B cell (primary cell): ENCODE data around the gene MED16. TPM values are rescaled to one million over a fixed set of nuclear protein-coding genes. Genes with fewer than 3 reads are reported as not detected.
A peak's percentile ranks its signal among the peaks of the same experiment; 100 is the strongest.

Source experiments
- ATAC-seq: fragments of 200-7000 bp; cut with Tn5 transposase; one replicate; pipeline ENCODE4 v1.10.0; 2021; ENCODE audit warnings: low read depth, mild to moderate bottlenecking, moderate number of reproducible peaks, moderate library complexity
- CTCF ChIA-PET: fragments of 350-600 bp; sonication (Branson Sonifier 250); formaldehyde crosslinking; loops from one replicate; lab custom pipeline; 2021; ENCODE audit warnings: antibody characterized with exemption, inconsistent platforms; lab: Charles Lee
- POLR2A ChIA-PET: fragments of 350-600 bp; sonication (Branson Sonifier 250); formaldehyde crosslinking; loops from one replicate; lab custom pipeline; 2021; ENCODE audit warnings: antibody characterized with exemption; lab: Charles Lee
- DNase-seq: peaks from one replicate; pipeline ENCODE4 v3.0.0; 2013
- H2AFZ ChIP-seq: 2 replicates; pipeline ENCODE4 v1.6.1; 2012; ENCODE audit warnings: mild to moderate bottlenecking, low read depth, low read length; ENCODE audit not compliant: insufficient read depth, poor library complexity, severe bottlenecking
- H3K27ac ChIP-seq, 2 donors: 1 replicate in 1 of 2; 2 replicates in 1 of 2; pipeline ENCODE4 v1.5.1; 2012 to 2013; ENCODE audit warnings: low read length in 2 of 2, mild to moderate bottlenecking in 2 of 2, moderate library complexity in 1 of 2
- H3K27me3 ChIP-seq, 4 experiments: fragments of 200-600 bp in 1 of 4; sonication (generic) in 1 of 4; replicated peaks in 1 of 4; 1 replicate in 2 of 4; 2 replicates in 2 of 4; pipeline versions ENCODE4 v1.6.1 to v1.7.0; 2013 to 2016; ENCODE audit warnings: low read length in 3 of 4, mild to moderate bottlenecking in 2 of 4, mixed read lengths in 1 of 4, moderate library complexity in 1 of 4; ENCODE audit not compliant: insufficient read depth in 4 of 4, control insufficient read depth in 3 of 4; ENCODE audit errors: control extremely low read depth in 1 of 4
- H3K36me3 ChIP-seq, 2 experiments: replicated peaks in 1 of 2; 1 replicate in 1 of 2; 2 replicates in 1 of 2; pipeline versions ENCODE4 v1.6.1 to v1.7.1; 2013; ENCODE audit warnings: low read length in 1 of 2; ENCODE audit not compliant: insufficient read depth in 2 of 2, control insufficient read depth in 1 of 2; ENCODE audit errors: control extremely low read depth in 1 of 2, extremely low read depth in 1 of 2
- H3K4me1 ChIP-seq, 2 donors: fragments of 200-600 bp in 1 of 2; sonication (generic) in 1 of 2; 1 replicate in 1 of 2; 2 replicates in 1 of 2; pipeline versions ENCODE4 v1.5.1 to v1.6.1; 2013 to 2017; ENCODE audit warnings: low read length in 2 of 2; ENCODE audit not compliant: control insufficient read depth in 2 of 2, insufficient read depth in 2 of 2
- H3K4me2 ChIP-seq: replicated peaks from 2 replicates; pipeline ENCODE3; 2012; ENCODE audit warnings: mild to moderate bottlenecking, low read depth, low read length; ENCODE audit not compliant: poor library complexity, severe bottlenecking
- H3K4me3 ChIP-seq, 5 experiments: fragments of 200-600 bp in 1 of 5; sonication (generic) in 1 of 5; 1 replicate in 3 of 5; 2 replicates in 2 of 5; pipeline versions ENCODE4 v1.5.1 to v1.7.0; 2011 to 2016; ENCODE audit warnings: low read length in 4 of 5, mild to moderate bottlenecking in 4 of 5, low read depth in 2 of 5, control low read depth in 1 of 5, moderate library complexity in 1 of 5; ENCODE audit not compliant: insufficient read depth in 1 of 5; ENCODE audit errors: control extremely low read depth in 1 of 5, extremely low read depth in 1 of 5
- H3K79me2 ChIP-seq: fragments of 200-600 bp; sonication (generic); one replicate; pipeline ENCODE4 v1.6.0; 2016; ENCODE audit warnings: low read length; ENCODE audit not compliant: control insufficient read depth, insufficient read depth
- H3K9ac ChIP-seq: fragments of 200-600 bp; sonication (generic); 2 replicates; pipeline ENCODE4 v1.6.1; 2017; ENCODE audit warnings: mild to moderate bottlenecking, low read length, moderate library complexity
- H3K9me3 ChIP-seq, 3 donors: one replicate each; pipeline versions ENCODE4 v1.6.1 to v1.7.1; 2013; ENCODE audit warnings: low read length in 2 of 3; ENCODE audit not compliant: control insufficient read depth in 2 of 3, insufficient read depth in 1 of 3; ENCODE audit errors: control extremely low read depth in 1 of 3
- H4K20me1 ChIP-seq: 2 replicates; pipeline ENCODE4 v1.6.0; 2012; ENCODE audit warnings: mild to moderate bottlenecking, low read length; ENCODE audit not compliant: insufficient read depth, control insufficient read depth, poor library complexity, severe bottlenecking
- H3K27ac Mint-ChIP-seq: one replicate; pipeline ENCODE4 v1.8.0; 2021; ENCODE audit warnings: mixed read lengths
- H3K27me3 Mint-ChIP-seq: one replicate; pipeline ENCODE4 v1.8.0; 2021; ENCODE audit warnings: mixed read lengths
- H3K4me1 Mint-ChIP-seq: one replicate; pipeline ENCODE4 v1.8.0; 2021; ENCODE audit warnings: mixed read lengths
- H3K4me3 Mint-ChIP-seq: one replicate; pipeline ENCODE4 v1.8.0; 2021; ENCODE audit warnings: mixed read lengths
- H3K9me3 Mint-ChIP-seq: one replicate; pipeline ENCODE4 v1.8.0; 2022; ENCODE audit warnings: mixed read lengths; ENCODE audit not compliant: insufficient read depth
- CTCF ChIP-seq: fragments of 200-600 bp; IDR thresholded peaks from one replicate; pipeline ENCODE4 v1.8.0; 2022; ENCODE audit warnings: antibody characterized with exemption, mild to moderate bottlenecking
- EZH2 ChIP-seq: IDR thresholded peaks from 2 replicates; pipeline ENCODE4 v1.6.1; 2012; ENCODE audit warnings: borderline replicate concordance, low read depth, mild to moderate bottlenecking, moderate library complexity, low read length; ENCODE audit not compliant: insufficient read depth, poor library complexity, severe bottlenecking
- WGBS: methylation state at CpG from one replicate; pipeline ENCODE4 v1.1.5; 2013; ENCODE audit warnings: missing lambda C conversion rate; ENCODE audit not compliant: insufficient coverage; 5-methylcytosine and 5-hydroxymethylcytosine counted together
- intact Hi-C: fragments of 100-400 bp; cut with micrococcal nuclease; formaldehyde crosslinking; loops from one replicate; pipeline ENCODE4 v1.10.0; 2022
- polyA plus RNA-seq: library from polyadenylated mRNA; depleted of rRNA; stranded (reverse); fragments of >200 nt; gene quantifications from 2 replicates; pipeline ENCODE4 v1.2.3, GENCODE V29; 2012
- total RNA-seq, 2 donors: library from RNA; stranded (reverse); fragments of 120-200 nt in 1 of 2; gene quantifications; 1 replicate in 1 of 2; 2 replicates in 1 of 2; pipeline versions ENCODE4 v1.2.3 to v1.2.4, GENCODE V29; 2013 to 2022

Gene MED16
- total and polyA plus RNA-seq, 2 donors (not counting 1 experiment from before 2014, with no cell fraction given): 85.0 to 85.3 TPM

GRCh38 chr19:929203-929890 is 36.4 kb upstream of the MED16 start:
- Mint-ChIP-seq H3K4me1 (peaks cover 25% of the 10 kb centered on the region), H3K27ac (peak overlapping the region; percentile 65), H3K4me3 (no peak overlapping the region), H3K27me3 (no peaks in the 10 kb centered on the region), H3K9me3 (no peaks in the 10 kb centered on the region)
- DNase-seq: no peak
- TF ChIP-seq EZH2 (no peak), CTCF (no peak)
- Histone ChIP-seq H2AFZ (no peak overlapping the region), H3K9me3 (no peaks in the 10 kb centered on the region), H3K4me2 (no peak overlapping the region), H3K27me3 (no peaks in the 10 kb centered on the region), H4K20me1 (peaks cover 24% of the 10 kb centered on the region), H3K4me3 (no peak overlapping the region), H3K4me1 (peaks cover 21 to 46% of the 10 kb centered on the region in 2 donors), H3K27ac (no peak overlapping the region), H3K79me2 (peaks cover 34% of the 10 kb centered on the region), H3K9ac (no peak overlapping the region), H3K36me3 (no peaks in the 10 kb centered on the region)
- ChIA-PET CTCF (no interaction called here), POLR2A (interaction anchor here (0.5 to 1.1 kb wide), 2 partner anchors 27 to 55 kb away, joined by 3 read pairs; partner anchors contain the start of gene WDR18)
- intact Hi-C loops: loop anchor here (10.0 kb wide), 2 partner anchors 135 to 265 kb away; partner anchors contain the start of genes ARHGAP45 and RNF126
- 98% methylated on average over 26 of the region's 51 CpGs for WGBS
- no peak for ATAC-seq
